Measurements from ENCODE around the gene PWP2.
"Not testable (repeated sequence)": the region's sequence is repeated elsewhere in the genome, so short reads cannot be mapped to it uniquely, and the experiment has no call there.

PWP2 gene

GRCh38 chr21:44083631-44084291 is 23.4 kb upstream of the PWP2 start:
- DNase-seq (ENCODE audit: low read depth in 2 of 2), result peak in 1 of 2 donors; percentile 45

- no peak for DNase-seq (ENCODE audit: low read depth in 2 of 2)
Observed at GRCh38 chr21:44084496-44085241, 22.5 kb upstream of the PWP2 start.

GRCh38 chr21:44085491-44086321 is 21.5 kb upstream of the PWP2 start:
- no peak for DNase-seq (ENCODE audit: low read depth in 2 of 2)

- no peak for DNase-seq (ENCODE audit: low read depth in 2 of 2)
Observed at GRCh38 chr21:44086636-44087425, 20.4 kb upstream of the PWP2 start.

- no peak for DNase-seq (ENCODE audit: low read depth in 2 of 2)
Observed at GRCh38 chr21:44087426-44088400, 19.5 kb upstream of the PWP2 start.

GRCh38 chr21:44088401-44088780 is 18.8 kb upstream of the PWP2 start:
- no peak for DNase-seq (ENCODE audit: low read depth in 2 of 2)

- no peak for DNase-seq (ENCODE audit: low read depth in 2 of 2)
Observed at GRCh38 chr21:44089001-44089911, 17.9 kb upstream of the PWP2 start.

GRCh38 chr21:44090325-44090724 is 16.9 kb upstream of the PWP2 start:
- no peak for DNase-seq (ENCODE audit: low read depth in 2 of 2)

GRCh38 chr21:44092211-44092610 is 15.0 kb upstream of the PWP2 start:
- DNase-seq (ENCODE audit: low read depth in 2 of 2), result no peak

- no peak for DNase-seq (ENCODE audit: low read depth in 2 of 2)
Observed at GRCh38 chr21:44093761-44094160, 13.4 kb upstream of the PWP2 start.

GRCh38 chr21:44094832-44095231 is 12.4 kb upstream of the PWP2 start:
- no peak for DNase-seq (ENCODE audit: low read depth in 2 of 2)

- not testable (repeated sequence) for DNase-seq (ENCODE audit: low read depth in 2 of 2)
Observed at GRCh38 chr21:44098507-44098906, 8.7 kb upstream of the PWP2 start.

- not testable (repeated sequence) for DNase-seq (ENCODE audit: low read depth in 2 of 2)
Observed at GRCh38 chr21:44098964-44099363, 8.2 kb upstream of the PWP2 start.

- DNase-seq (ENCODE audit: low read depth in 2 of 2), result not testable (repeated sequence)
Observed at GRCh38 chr21:44107589-44107988, 390 bp downstream of the PWP2 start.

- DNase-seq (ENCODE audit: low read depth in 2 of 2), result not testable (repeated sequence)
Observed at GRCh38 chr21:44113702-44114371, 6.6 kb downstream of the PWP2 start.

GRCh38 chr21:44122131-44122530 is 14.9 kb downstream of the PWP2 start:
- DNase-seq (ENCODE audit: low read depth in 2 of 2), result not testable (repeated sequence)

- not testable (repeated sequence) for DNase-seq (ENCODE audit: low read depth in 2 of 2)
Observed at GRCh38 chr21:44127827-44128226, 20.6 kb downstream of the PWP2 start.

- not testable (repeated sequence) for DNase-seq (ENCODE audit: low read depth in 2 of 2)
Observed at GRCh38 chr21:44133715-44134057, 26.5 kb downstream of the PWP2 start.

- not testable (repeated sequence) for DNase-seq (ENCODE audit: low read depth in 2 of 2)
Observed at GRCh38 chr21:44134732-44135131, 27.5 kb downstream of the PWP2 start.

All from stimulated activated CD8-positive, alpha-beta memory T cell treated with anti-CD3 and anti-CD28 coated beads, Interleukin-15, amount 100 ng/mL, for 4 hours (primary cell).